Measurements from ENCODE around the gene IDH2.

Gene IDH2

DNA sequence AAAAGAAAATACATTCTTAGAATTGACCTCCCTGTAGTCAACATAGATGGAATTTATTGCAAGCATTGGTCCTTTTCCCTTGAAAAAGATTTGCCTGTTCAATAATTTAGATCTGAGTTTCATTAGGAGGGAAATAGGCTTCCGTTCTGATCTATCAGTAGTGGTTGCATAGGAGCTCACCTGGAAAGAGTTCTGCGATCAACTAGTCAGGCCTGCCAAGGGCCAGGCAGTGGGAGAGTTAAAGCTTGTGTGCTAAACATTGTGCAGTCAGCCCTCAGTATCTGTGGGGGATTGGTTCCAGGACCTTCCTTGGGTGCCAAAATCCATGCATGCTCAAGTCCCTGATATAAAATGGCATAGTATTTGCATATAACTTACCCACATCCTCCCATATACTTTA is 29.6 kb upstream of the IDH2 start:
- TF ChIP-seq, protein P1, sequence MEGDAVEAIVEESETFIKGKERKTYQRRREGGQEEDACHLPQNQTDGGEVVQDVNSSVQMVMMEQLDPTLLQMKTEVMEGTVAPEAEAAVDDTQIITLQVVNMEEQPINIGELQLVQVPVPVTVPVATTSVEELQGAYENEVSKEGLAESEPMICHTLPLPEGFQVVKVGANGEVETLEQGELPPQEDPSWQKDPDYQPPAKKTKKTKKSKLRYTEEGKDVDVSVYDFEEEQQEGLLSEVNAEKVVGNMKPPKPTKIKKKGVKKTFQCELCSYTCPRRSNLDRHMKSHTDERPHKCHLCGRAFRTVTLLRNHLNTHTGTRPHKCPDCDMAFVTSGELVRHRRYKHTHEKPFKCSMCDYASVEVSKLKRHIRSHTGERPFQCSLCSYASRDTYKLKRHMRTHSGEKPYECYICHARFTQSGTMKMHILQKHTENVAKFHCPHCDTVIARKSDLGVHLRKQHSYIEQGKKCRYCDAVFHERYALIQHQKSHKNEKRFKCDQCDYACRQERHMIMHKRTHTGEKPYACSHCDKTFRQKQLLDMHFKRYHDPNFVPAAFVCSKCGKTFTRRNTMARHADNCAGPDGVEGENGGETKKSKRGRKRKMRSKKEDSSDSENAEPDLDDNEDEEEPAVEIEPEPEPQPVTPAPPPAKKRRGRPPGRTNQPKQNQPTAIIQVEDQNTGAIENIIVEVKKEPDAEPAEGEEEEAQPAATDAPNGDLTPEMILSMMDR (IDR thresholded peaks at IDR 0.05; ENCODE audit: low read depth, low read length, missing control alignments) = no peak
- H3K36me3 ChIP-seq (replicated peaks) = no peaks in the 10 kb centered on the region
- no peak for DNase-seq
- in situ Hi-C loops (cut with HindIII; ENCODE audit: low pct_ligation_motif_present, low sequenced_read_pairs) = no loop called here
- no peak overlapping the region for H3K27ac ChIP-seq
- H3K4me3 ChIP-seq (ENCODE audit: low read depth, low read length) = no peak overlapping the region
- no peaks in the 10 kb centered on the region for H3K27me3 ChIP-seq (replicated peaks)

DNA sequence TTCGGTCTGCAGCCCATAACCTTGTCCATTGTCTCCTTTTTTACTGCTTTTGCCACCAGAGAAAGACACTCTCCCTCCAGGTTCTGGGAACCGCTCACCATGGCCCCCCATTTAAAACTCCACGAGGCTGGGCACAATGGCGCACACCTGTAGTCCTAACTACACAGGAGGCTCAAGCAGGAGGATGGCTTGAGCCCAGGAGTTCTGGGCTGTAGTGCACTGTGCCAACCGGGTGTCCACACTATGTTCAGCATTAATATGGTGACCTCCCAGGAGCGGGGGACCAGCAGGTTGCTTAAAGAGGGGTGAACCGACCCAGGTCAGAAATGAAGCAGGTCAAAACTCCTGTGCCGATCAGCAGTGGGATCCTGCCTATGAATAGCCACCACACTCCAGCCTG is 28.0 kb upstream of the IDH2 start:
- Histone ChIP-seq H3K4me3 (ENCODE audit: low read depth, low read length) (no peak overlapping the region), H3K36me3 (replicated peaks) (no peaks in the 10 kb centered on the region), H3K27ac (no peak overlapping the region), H3K27me3 (replicated peaks) (no peaks in the 10 kb centered on the region)
- in situ Hi-C loops (cut with HindIII; ENCODE audit: low pct_ligation_motif_present, low sequenced_read_pairs) = no loop called here
- TF ChIP-seq, protein P1 (IDR thresholded peaks at IDR 0.05; ENCODE audit: low read depth, low read length, missing control alignments) = no peak
- no peak for DNase-seq

- no peak for DNase-seq
Observed at GRCh38 chr15:90126596-90127435, 24.5 kb upstream of the IDH2 start.

DNA sequence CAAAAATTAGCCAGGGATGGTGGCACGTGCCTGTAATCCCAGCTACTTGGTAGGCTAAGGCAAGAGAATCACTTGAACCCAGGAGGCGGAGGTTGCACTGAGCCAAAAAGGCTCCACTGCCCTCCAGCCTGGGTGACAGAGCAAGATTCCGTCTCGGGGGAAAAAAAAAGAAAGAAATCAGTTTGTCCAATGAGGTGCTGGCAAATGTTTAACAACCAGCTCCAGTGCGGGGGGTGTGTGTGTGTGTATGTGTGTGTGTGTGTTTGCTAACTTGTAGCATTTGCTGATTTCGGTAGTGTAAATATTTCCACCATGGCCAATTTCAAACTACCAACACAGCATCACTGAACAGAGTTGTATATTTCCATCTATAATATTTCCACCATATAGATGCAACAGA is 23.8 kb upstream of the IDH2 start:
- H3K36me3 ChIP-seq (replicated peaks) = no peaks in the 10 kb centered on the region
- DNase-seq = no peak
- in situ Hi-C loops (cut with HindIII; ENCODE audit: low pct_ligation_motif_present, low sequenced_read_pairs) = no loop called here
- H3K27ac ChIP-seq = no peak overlapping the region
- H3K4me3 ChIP-seq (ENCODE audit: low read depth, low read length) = no peak overlapping the region
- TF ChIP-seq, protein P1 (IDR thresholded peaks at IDR 0.05; ENCODE audit: low read depth, low read length, missing control alignments) = no peak
- no peaks in the 10 kb centered on the region for H3K27me3 ChIP-seq (replicated peaks)

More at GRCh38 chr15:90126596-90127435, 24.5 kb upstream of the IDH2 start:
- Histone ChIP-seq H3K27me3 (replicated peaks) (no peaks in the 10 kb centered on the region), H3K36me3 (replicated peaks) (no peaks in the 10 kb centered on the region), H3K27ac (no peak overlapping the region), H3K4me3 (ENCODE audit: low read depth, low read length) (no peak overlapping the region)
- TF ChIP-seq, protein P1 (IDR thresholded peaks at IDR 0.05; ENCODE audit: low read depth, low read length, missing control alignments) = no peak
- in situ Hi-C loops (cut with HindIII; ENCODE audit: low pct_ligation_motif_present, low sequenced_read_pairs) = no loop called here

- Histone ChIP-seq H3K27ac (no peak overlapping the region), H3K36me3 (replicated peaks) (no peaks in the 10 kb centered on the region), H3K27me3 (replicated peaks) (no peaks in the 10 kb centered on the region), H3K4me3 (ENCODE audit: low read depth, low read length) (no peak overlapping the region)
- no peak for DNase-seq
- TF ChIP-seq, protein P1 (IDR thresholded peaks at IDR 0.05; ENCODE audit: low read depth, low read length, missing control alignments) = no peak
- in situ Hi-C loops (cut with HindIII; ENCODE audit: low pct_ligation_motif_present, low sequenced_read_pairs) = no loop called here
Observed at GRCh38 chr15:90124507-90124906, 22.2 kb upstream of the IDH2 start.

DNA sequence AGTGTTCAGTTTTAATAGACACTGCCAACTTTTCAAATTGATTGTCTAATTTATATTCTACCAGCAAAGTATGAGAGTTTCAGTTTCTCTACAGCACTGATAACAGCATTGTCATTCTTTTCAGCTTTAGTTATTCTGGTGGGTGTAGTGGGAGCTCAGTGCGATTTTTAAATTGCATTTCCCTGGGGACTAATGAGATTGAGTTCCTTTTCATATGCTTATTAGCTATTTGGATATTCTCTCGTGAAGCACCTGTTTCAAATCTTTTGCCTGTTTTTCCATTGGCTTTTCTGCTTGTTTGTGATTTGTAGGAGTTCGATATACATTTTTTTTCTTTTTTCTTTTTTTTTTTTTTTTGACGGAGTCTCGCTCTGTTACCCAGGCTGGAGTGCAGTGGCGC is 18.8 kb upstream of the IDH2 start:
- no peaks in the 10 kb centered on the region for H3K36me3 ChIP-seq (replicated peaks)
- H3K27me3 ChIP-seq (replicated peaks) = no peaks in the 10 kb centered on the region
- no peak for DNase-seq
- TF ChIP-seq, protein P1 (IDR thresholded peaks at IDR 0.05; ENCODE audit: low read depth, low read length, missing control alignments) = no peak
- in situ Hi-C loops (cut with HindIII; ENCODE audit: low pct_ligation_motif_present, low sequenced_read_pairs) = no loop called here
- no peak overlapping the region for H3K4me3 ChIP-seq (ENCODE audit: low read depth, low read length)
- no peak overlapping the region for H3K27ac ChIP-seq

Data from brain microvascular endothelial cell (primary cell).